PFSK-1 (cell line): ENCODE measurements around the gene RFNG.

Source experiments
- POLR2AphosphoS5 ChIP-seq: IDR thresholded peaks from 2 replicates; pipeline ENCODE4 v1.6.1; 2012; ENCODE audit warnings: low read depth, mild to moderate bottlenecking, control low read depth, low read length, moderate library complexity
- SIN3A ChIP-seq: IDR thresholded peaks from 2 replicates; pipeline ENCODE4 v1.6.1; 2012; ENCODE audit warnings: mild to moderate bottlenecking, low read length, moderate library complexity, borderline replicate concordance; ENCODE audit not compliant: insufficient read depth

DNA sequence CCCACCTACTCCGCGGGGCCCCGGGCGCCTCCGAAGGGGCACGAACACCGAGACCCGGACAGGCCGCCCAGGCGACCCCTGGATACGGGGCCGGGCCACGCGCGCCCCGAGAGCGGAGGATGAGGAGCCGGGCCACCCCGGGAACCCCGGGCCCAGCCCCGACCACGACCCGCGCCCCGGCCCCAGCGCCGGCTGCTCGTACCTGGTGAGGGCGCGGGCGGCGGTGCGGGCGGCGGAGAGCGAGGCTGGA, 46.2 kb upstream of the RFNG start:
- no peak for TF ChIP-seq POLR2AphosphoS5
- TF ChIP-seq SIN3A = no peak
